ENCODE results near the gene PVR. TPM values are rescaled to one million over a fixed set of nuclear protein-coding genes. Genes with fewer than 3 reads are reported as not detected.
"Not testable (repeated sequence)": the region's sequence is repeated elsewhere in the genome, so short reads cannot be mapped to it uniquely, and the experiment has no call there.

The PVR gene
- total RNA-seq, 4 donors from 2014 or later, result 26.2 to 49.0 (median 33.3) TPM

DNA sequence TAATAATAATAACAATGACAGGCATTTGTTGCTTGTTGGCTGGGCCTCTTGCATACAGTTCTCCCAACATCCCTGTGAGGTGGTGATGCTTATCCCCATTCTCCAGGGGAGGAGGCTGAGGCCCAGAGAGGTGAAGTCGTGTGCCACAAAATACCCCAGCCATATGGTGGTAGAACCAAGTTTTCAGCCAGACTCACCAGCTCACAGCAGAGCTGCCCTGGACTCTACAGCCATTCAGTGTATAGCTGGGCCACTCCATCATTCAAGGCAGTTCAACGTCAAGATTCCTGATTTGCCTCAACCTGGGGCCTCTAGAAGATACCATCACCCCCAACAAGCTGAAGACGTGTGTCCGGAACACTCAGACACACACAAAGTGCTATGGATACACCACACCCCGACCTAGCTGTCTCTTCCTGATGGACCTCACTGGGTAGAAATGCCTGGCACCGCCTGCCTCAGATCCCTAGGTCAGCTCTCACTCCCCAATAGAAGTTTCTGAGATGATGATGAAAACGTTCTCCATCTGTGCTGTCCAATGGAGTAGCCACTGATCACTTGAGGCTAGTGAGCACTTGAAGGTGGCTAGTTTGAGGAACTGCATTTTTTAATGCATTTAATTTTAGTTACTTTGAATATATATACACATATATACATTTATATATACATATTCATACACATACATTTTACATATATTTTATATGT, 23.3 kb downstream of the PVR start:
- no peak overlapping the region for H3K4me3 ChIP-seq
- TF ChIP-seq POLR2AphosphoS5 (IDR thresholded peaks at IDR 0.05), result no peak
- TF ChIP-seq POLR2A (IDR thresholded peaks at IDR 0.05), result no peak
- TF ChIP-seq EP300 (IDR thresholded peaks at IDR 0.05; ENCODE audit: low read depth), result no peak
- intact Hi-C loops (cut with DNase I; ENCODE audit: low total_unique reads), result no loop called here
- no peak for DNase-seq
- in situ Hi-C loops (cut with MboI; ENCODE audit: low pct_ligation_motif_present in 1 of 4, low pct_unique_long_range_greater_than_20kb in 1 of 4, low sequenced_read_pairs in 3 of 4), result no loop called here
- peaks cover 0 to 7% (median 1%) of the 10 kb centered on the region in 4 donors for H3K36me3 ChIP-seq
- H3K9me3 ChIP-seq, result no peaks in the 10 kb centered on the region
- H3K4me1 ChIP-seq, result no peaks in the 10 kb centered on the region
- no peak overlapping the region for H3K27ac ChIP-seq
- no peaks in the 10 kb centered on the region for H3K27me3 ChIP-seq
- WGBS, 2 donors (ENCODE audit: low coverage in 1 of 2), result 79 to 88% methylated on average over 5 to 7 of the region's 7 CpGs

DNA sequence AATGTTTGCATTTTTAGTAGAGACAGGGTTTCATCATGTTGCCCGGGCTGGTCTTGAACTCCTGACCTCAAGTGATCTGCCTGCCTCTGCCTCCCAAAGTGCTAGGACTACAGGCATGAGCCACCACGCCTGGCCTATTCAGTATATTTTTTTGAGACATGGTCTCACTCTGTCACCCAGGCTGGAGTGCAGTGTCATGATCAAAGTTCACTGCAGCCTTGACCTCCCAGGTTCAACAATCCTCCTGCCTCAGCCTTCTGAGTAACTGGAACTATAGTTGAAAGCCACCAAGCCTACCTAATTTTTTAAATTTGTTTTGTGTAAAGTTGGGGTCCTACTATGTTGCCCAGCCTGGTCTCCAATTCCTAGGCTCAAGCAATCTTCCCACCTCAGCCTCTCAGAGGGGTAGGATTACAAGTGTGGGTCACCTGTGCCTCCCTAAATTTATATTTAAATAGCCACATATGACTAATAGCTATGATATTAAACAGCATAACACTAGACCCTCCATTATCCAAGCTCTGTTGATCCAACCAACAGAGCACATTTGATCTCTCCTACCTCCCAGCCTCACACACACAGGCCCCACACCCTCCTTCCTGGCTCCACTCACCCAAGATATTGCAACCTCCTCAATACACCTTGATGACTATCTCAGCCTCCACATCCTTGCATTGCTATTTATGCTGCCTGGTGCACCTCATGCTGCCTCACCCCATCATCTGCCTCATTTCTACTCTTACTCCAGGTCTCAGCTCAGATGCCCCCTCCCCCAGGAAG, 25.5 kb downstream of the PVR start:
- DNase-seq, result no peak
- Histone ChIP-seq H3K27ac (no peak overlapping the region), H3K4me3 (no peak overlapping the region), H3K36me3 (no peaks in the 10 kb centered on the region), H3K9me3 (no peaks in the 10 kb centered on the region), H3K4me1 (no peaks in the 10 kb centered on the region), H3K27me3 (no peaks in the 10 kb centered on the region)
- WGBS, 2 donors (ENCODE audit: low coverage in 1 of 2), result 80 to 83% methylated on average over 1 to 2 of the region's 2 CpGs
- in situ Hi-C loops (cut with MboI; ENCODE audit: low pct_ligation_motif_present in 1 of 4, low pct_unique_long_range_greater_than_20kb in 1 of 4, low sequenced_read_pairs in 3 of 4) (no loop called here), intact Hi-C loops (cut with DNase I; ENCODE audit: low total_unique reads) (no loop called here)
- TF ChIP-seq EP300 (IDR thresholded peaks at IDR 0.05; ENCODE audit: low read depth) (no peak), POLR2A (IDR thresholded peaks at IDR 0.05) (no peak), POLR2AphosphoS5 (IDR thresholded peaks at IDR 0.05) (no peak)
- TF ChIP-seq, protein P1, sequence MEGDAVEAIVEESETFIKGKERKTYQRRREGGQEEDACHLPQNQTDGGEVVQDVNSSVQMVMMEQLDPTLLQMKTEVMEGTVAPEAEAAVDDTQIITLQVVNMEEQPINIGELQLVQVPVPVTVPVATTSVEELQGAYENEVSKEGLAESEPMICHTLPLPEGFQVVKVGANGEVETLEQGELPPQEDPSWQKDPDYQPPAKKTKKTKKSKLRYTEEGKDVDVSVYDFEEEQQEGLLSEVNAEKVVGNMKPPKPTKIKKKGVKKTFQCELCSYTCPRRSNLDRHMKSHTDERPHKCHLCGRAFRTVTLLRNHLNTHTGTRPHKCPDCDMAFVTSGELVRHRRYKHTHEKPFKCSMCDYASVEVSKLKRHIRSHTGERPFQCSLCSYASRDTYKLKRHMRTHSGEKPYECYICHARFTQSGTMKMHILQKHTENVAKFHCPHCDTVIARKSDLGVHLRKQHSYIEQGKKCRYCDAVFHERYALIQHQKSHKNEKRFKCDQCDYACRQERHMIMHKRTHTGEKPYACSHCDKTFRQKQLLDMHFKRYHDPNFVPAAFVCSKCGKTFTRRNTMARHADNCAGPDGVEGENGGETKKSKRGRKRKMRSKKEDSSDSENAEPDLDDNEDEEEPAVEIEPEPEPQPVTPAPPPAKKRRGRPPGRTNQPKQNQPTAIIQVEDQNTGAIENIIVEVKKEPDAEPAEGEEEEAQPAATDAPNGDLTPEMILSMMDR (IDR thresholded peaks at IDR 0.05), result no peak

DNA sequence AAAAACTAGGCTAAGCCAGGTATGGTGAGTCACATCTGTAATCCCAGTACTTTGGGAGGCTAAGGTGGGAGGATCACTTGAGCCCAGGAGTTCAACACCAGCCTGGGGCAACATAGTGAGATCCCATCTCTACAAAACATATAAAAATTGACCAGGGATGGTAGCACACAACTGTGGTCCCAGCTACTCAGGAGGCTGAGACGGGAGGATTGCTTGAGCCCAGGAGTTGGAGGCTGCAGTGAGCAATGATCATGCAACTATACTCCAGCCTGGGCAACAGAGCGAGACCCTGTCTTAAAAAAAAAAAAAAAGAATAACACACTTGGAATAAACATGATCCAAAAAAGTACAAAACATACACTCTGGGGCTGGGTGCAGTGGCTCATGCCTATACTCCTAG, 26.3 kb downstream of the PVR start:
- intact Hi-C loops (cut with DNase I; ENCODE audit: low total_unique reads); H3K36me3 ChIP-seq: not testable (repeated sequence)
- 60 to 97% methylated on average over 1 to 2 of the region's 2 CpGs for WGBS, 2 donors (ENCODE audit: low coverage in 1 of 2)

DNA sequence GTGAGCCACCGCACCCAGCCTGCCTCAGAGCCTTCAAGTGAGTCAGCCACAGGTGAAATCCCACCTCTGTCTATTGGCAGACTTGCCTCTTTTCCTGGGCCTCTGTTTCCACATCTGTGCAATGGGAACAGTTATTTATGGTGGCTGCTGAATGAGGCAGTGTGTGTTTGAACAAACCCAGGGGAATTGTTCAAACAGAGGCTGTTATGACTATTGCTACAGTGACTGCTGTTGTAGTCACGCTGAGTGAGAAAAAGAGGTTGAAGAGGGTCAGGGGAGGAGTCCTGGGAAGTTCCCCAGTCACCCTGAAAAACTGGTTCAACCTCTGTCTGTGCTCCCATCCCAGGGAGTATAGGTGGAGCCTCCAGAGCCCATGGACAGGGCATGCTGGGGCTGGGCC, 27.7 kb downstream of the PVR start, which contains the start of gene CEACAM19:
CEACAM19 (plus strand) TSS at position 83 of the 400 bp plus-strand sequence. CDS start 450 bp downstream, outside the sequence.
- TF ChIP-seq EP300 (IDR thresholded peaks at IDR 0.05; ENCODE audit: low read depth), result no peak
- TF ChIP-seq, protein P1 (IDR thresholded peaks at IDR 0.05), result no peak
- TF ChIP-seq POLR2AphosphoS5 (IDR thresholded peaks at IDR 0.05), result no peak
- no peak for TF ChIP-seq POLR2A (IDR thresholded peaks at IDR 0.05)
- intact Hi-C loops (cut with DNase I; ENCODE audit: low total_unique reads) (no loop called here), in situ Hi-C loops (cut with MboI; ENCODE audit: low pct_ligation_motif_present in 1 of 4, low pct_unique_long_range_greater_than_20kb in 1 of 4, low sequenced_read_pairs in 3 of 4) (no loop called here)
- H3K4me1 ChIP-seq, result no peaks in the 10 kb centered on the region
- WGBS, 2 donors (ENCODE audit: low coverage in 1 of 2), result 0 to 67% methylated on average over 1 to 2 of the region's 2 CpGs
- no peaks in the 10 kb centered on the region for H3K9me3 ChIP-seq
- no peak within 1 kb of the TSS for H3K4me3 ChIP-seq
- no peak for DNase-seq
- H3K27ac ChIP-seq, result no peak within 1 kb of the TSS
- no peaks in the 10 kb centered on the region for H3K36me3 ChIP-seq
- H3K27me3 ChIP-seq, result no peaks in the 10 kb centered on the region

More for the DNA sequence above, 26.3 kb downstream of the PVR start:
- H3K9me3 ChIP-seq; in situ Hi-C loops (cut with MboI; ENCODE audit: low pct_ligation_motif_present in 1 of 4, low pct_unique_long_range_greater_than_20kb in 1 of 4, low sequenced_read_pairs in 3 of 4); H3K27me3 ChIP-seq; H3K4me1 ChIP-seq; H3K27ac ChIP-seq; H3K4me3 ChIP-seq; DNase-seq: not testable (repeated sequence)

DNA sequence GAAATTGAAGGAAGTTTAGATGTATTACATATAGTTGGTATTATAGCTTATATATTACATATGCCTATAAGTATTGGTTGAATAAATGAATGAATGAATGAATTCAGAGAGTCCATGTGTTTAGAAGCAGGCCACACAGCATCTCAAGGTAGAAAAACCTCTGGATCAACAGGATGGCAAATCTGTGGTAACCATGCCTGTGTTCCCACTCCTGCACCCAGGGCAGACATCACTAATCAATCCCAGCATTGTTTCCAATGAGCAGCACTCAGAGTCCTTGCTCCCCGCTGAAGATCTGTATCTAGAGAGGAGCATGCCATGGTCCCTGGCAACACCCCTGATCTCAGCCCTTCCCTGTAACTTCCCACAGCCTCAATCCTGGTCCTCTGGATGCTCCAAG, 28.5 kb downstream of the PVR start:
- DNase-seq, result no peak
- Histone ChIP-seq H3K27me3 (no peaks in the 10 kb centered on the region), H3K36me3 (no peaks in the 10 kb centered on the region), H3K27ac (no peak overlapping the region), H3K4me1 (no peaks in the 10 kb centered on the region), H3K9me3 (no peaks in the 10 kb centered on the region), H3K4me3 (no peak overlapping the region)
- 100% methylated on average over 1 of the region's 1 CpG for WGBS, 2 donors (ENCODE audit: low coverage in 1 of 2)
- no peak for TF ChIP-seq POLR2AphosphoS5 (IDR thresholded peaks at IDR 0.05)
- TF ChIP-seq, protein P1 (IDR thresholded peaks at IDR 0.05), result no peak
- no peak for TF ChIP-seq POLR2A (IDR thresholded peaks at IDR 0.05)
- no peak for TF ChIP-seq EP300 (IDR thresholded peaks at IDR 0.05; ENCODE audit: low read depth)
- in situ Hi-C loops (cut with MboI; ENCODE audit: low pct_ligation_motif_present in 1 of 4, low pct_unique_long_range_greater_than_20kb in 1 of 4, low sequenced_read_pairs in 3 of 4), result no loop called here
- intact Hi-C loops (cut with DNase I; ENCODE audit: low total_unique reads), result no loop called here
